GM12865 (cell line): ENCODE measurements around the gene RAPGEF3.

Experiments
- DNase-seq: peaks from one replicate; pipeline ENCODE4 v3.0.0; 2010; ENCODE audit warnings: low read depth
- H3K4me3 ChIP-seq: 2 replicates; pipeline ENCODE4 v1.5.1; 2011; ENCODE audit warnings: mild to moderate bottlenecking, low read depth, low read length, control low read depth
- CTCF ChIP-seq: IDR thresholded peaks from 2 replicates; pipeline ENCODE4 v1.5.1; 2011; ENCODE audit warnings: low read length, control low read depth, low read depth, inconsistent platforms; ENCODE audit not compliant: insufficient read depth; ENCODE audit errors: missing control alignments

Gene RAPGEF3

GRCh38 chr12:47731723-47732122 is 27.0 kb downstream of the RAPGEF3 start:
- no peak for DNase-seq
- TF ChIP-seq CTCF = no peak

GRCh38 chr12:47730341-47730744 is 28.3 kb downstream of the RAPGEF3 start:
- TF ChIP-seq CTCF = no peak
- H3K4me3 ChIP-seq = no peak overlapping the region
- no peak for DNase-seq

More at GRCh38 chr12:47731723-47732122, 27.0 kb downstream of the RAPGEF3 start:
- no peak overlapping the region for H3K4me3 ChIP-seq

GRCh38 chr12:47729233-47729632 is 29.4 kb downstream of the RAPGEF3 start:
- no peak for TF ChIP-seq CTCF
- no peak for DNase-seq
- H3K4me3 ChIP-seq = no peak overlapping the region

- no peak overlapping the region for H3K4me3 ChIP-seq
- no peak for TF ChIP-seq CTCF
- peak; percentile 69 for DNase-seq
Observed at GRCh38 chr12:47725893-47726292, 32.8 kb downstream of the RAPGEF3 start.

- no peak for DNase-seq
- no peak within 1 kb of the TSS for H3K4me3 ChIP-seq
- no peak for TF ChIP-seq CTCF
Observed at GRCh38 chr12:47725091-47725772, 33.4 kb downstream of the RAPGEF3 start, which contains the start of gene ENDOU. ENDOU (minus strand) TSS chr12:47725490; CDS start chr12:47725413, 77 bp downstream.

GRCh38 chr12:47722941-47723631 is 35.6 kb downstream of the RAPGEF3 start:
- no peak for DNase-seq
- H3K4me3 ChIP-seq = no peak overlapping the region
- no peak for TF ChIP-seq CTCF
